NCI-H1048 (cell line): ENCODE measurements around the gene AGAP5.
"Not testable (repeated sequence)": the region's sequence is repeated elsewhere in the genome, so short reads cannot be mapped to it uniquely, and the experiment has no call there.

ENCODE experiments used
- DNase-seq: peaks from one replicate; lab custom pipeline; 2025; lab: John Stamatoyannopoulos, UW

The AGAP5 gene

GRCh38 chr10:73714483-73714882, 16.6 kb upstream of the AGAP5 start:
- DNase-seq, result not testable (repeated sequence)

DNA sequence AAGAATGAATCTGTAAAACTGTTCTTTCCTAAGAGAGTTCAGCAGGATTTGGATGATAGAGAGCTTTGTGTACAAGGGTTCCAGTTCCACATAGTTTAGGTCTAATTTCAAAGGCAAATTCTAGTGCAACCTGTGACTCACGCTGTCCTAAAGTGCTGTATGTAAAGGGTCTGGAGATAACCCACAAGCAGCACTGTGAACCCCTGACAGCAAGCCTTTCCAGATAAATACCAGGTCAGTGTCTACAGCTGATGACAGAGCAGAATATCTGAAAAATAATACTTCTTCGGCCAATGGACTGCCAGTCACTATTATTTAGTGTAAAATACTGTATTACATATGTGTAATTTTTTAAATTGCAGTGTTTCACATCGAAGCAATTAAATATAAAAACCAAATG, 16.0 kb upstream of the AGAP5 start:
- not testable (repeated sequence) for DNase-seq

GRCh38 chr10:73711683-73712082, 13.8 kb upstream of the AGAP5 start:
- not testable (repeated sequence) for DNase-seq

GRCh38 chr10:73708122-73708521, 10.2 kb upstream of the AGAP5 start:
- not testable (repeated sequence) for DNase-seq

DNA sequence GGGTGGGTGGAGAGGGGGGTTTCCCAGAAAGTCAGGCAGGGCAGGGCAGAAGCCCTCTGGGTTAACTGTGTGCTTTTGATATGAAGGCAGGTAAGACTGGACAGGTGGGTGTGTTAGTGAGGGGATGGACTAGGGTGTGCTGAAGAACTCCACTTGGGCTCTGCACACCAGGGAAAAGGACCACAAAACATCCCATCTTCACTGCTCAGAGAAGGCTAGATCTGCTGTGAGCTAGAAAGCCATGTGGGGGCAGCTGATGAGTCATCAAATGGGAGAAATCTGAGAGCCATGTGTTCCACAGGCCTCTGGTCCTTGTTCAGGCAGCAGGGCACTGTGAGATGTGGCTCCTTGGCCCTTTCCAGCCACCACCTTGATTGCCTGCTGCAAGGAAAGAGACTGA, 9.7 kb upstream of the AGAP5 start:
- not testable (repeated sequence) for DNase-seq

DNA sequence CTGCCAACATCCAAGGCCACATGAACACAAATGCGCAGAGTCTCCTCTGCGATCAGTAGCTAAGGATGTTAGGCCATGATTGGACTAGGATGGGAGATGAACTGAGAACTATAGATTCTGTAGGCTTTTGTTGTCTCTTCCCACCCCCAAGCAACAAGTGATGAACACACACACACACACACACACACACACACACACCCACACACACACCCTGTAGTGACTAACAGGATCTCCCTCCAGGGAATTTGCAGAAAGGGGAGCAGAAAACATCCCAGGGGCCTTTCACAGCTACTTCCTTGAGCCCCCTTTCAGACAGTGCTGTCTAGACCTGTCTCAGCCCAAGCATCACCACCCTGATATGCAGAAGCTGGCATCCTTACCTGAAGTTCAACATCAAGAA, 8.6 kb upstream of the AGAP5 start:
- not testable (repeated sequence) for DNase-seq

DNA sequence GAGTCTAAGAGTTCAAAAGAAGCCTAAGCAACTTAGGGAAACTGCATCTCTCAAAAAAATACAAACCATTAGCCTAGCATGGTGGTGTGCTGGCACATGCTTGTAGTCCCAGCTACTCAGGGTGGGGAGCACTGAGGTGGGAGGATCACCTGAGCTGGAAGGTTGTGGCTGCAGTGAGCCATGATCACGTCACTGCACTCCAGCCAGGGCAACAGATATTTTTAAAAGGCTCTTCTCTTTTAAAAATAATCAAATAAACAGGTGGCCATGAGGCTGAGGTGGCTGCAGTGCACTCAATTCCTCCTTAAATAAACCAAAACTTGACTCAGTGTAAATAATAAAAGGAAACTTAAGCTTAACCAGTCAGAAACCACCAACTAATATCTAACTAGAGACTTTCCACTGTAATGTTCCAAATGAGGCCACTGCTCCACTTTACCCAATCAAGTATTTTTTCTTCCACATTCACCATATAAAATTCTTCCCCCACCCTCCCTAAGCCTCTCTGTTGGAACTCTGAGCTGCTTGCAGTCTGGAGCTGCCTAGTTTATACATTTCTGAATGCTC, 7.7 kb upstream of the AGAP5 start:
- DNase-seq, result not testable (repeated sequence)

DNA sequence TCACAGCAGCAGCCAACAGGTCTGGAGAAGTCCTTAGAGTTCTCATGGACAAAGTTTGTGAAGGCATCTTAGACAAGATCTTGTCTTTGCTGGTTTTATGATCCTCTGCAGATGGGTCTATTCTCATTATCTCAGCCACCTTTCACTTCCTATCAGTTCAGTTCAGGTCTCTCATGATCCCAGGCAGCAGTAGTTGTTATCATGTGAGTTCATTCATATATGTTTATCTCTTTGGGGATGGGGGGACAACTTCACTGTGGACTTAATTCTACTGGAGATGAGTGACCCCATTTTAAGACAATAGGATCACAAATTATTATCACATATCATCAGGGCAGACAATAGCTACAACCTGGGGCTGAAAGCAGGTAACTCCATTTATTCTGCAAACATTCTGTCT, 6.0 kb upstream of the AGAP5 start:
- DNase-seq, result not testable (repeated sequence)

- DNase-seq, result not testable (repeated sequence)
Observed at GRCh38 chr10:73698819-73699218, 910 bp upstream of the AGAP5 start.

- DNase-seq, result not testable (repeated sequence)
Observed at GRCh38 chr10:73695302-73695701, 2.6 kb downstream of the AGAP5 start.

- not testable (repeated sequence) for DNase-seq
Observed at GRCh38 chr10:73690755-73691154, 7.2 kb downstream of the AGAP5 start.

GRCh38 chr10:73689596-73689995, 8.3 kb downstream of the AGAP5 start:
- not testable (repeated sequence) for DNase-seq

- DNase-seq, result not testable (repeated sequence)
Observed at GRCh38 chr10:73687641-73688040, 10.3 kb downstream of the AGAP5 start.

- DNase-seq, result not testable (repeated sequence)
Observed at GRCh38 chr10:73674546-73674945, 23.4 kb downstream of the AGAP5 start.

DNA sequence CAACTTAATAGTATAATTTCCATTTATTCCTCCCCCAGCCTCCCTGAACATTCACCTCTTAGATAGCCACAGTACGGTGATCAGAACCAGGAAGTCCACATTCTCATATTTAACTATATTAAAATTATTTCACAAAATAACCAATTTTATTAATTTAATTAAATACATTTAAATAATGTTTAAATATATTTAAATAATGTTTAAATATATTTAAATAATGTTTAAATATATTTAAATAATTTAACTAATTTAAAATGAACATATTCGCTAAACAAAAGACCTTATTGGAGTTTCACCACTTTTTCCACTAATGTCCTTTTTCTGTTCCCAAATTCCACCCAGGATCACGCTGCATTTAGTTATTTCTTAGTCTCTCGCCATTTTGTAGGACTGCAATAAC, 29.5 kb downstream of the AGAP5 start:
- DNase-seq, result not testable (repeated sequence)

- DNase-seq, result not testable (repeated sequence)
Observed at GRCh38 chr10:73666153-73666809, 31.6 kb downstream of the AGAP5 start.

- DNase-seq, result not testable (repeated sequence)
Observed at GRCh38 chr10:73665581-73665980, 32.3 kb downstream of the AGAP5 start.

GRCh38 chr10:73664156-73665040, 33.5 kb downstream of the AGAP5 start:
- DNase-seq, result not testable (repeated sequence)

DNA sequence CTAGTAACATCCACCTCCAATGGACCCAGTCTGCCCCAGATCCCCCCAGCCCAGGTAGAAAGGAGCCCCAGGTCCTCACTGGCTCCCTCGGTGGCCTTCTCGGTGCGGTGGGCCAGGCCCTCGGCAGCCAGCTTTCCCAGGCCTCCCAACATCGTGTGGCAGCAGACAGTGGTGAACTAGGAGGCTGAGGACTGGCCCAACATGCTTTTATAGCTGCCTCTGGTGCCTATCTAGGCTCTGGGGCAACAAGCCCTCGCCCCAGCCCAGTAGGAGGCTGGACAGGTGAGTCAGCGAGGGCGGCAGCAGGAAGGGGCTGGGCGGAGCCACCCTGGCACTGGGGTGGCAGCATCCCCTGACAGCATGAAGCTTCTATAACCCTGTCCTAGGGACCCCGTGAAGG, 34.3 kb downstream of the AGAP5 start:
- not testable (repeated sequence) for DNase-seq

- DNase-seq, result not testable (repeated sequence)
Observed at GRCh38 chr10:73662705-73663104, 35.2 kb downstream of the AGAP5 start.

- DNase-seq, result no peak
Observed at GRCh38 chr10:73655990-73656298, 42.0 kb downstream of the AGAP5 start, which contains the start of gene SYNPO2L. Gene SYNPO2L (minus strand): TSS chr10:73656029. CDS start chr10:73655922, 107 bp downstream.

- DNase-seq, result no peak
Observed at GRCh38 chr10:73655257-73655989, 42.5 kb downstream of the AGAP5 start.
